ENCODE measurements around the gene DLGAP1. TPM values are rescaled to one million over a fixed set of nuclear protein-coding genes. Genes with fewer than 3 reads are reported as not detected.

DLGAP1 gene
- total and polyA plus RNA-seq, 2 experiments from 2014 or later: 17.0 to 48.5 TPM

DNA sequence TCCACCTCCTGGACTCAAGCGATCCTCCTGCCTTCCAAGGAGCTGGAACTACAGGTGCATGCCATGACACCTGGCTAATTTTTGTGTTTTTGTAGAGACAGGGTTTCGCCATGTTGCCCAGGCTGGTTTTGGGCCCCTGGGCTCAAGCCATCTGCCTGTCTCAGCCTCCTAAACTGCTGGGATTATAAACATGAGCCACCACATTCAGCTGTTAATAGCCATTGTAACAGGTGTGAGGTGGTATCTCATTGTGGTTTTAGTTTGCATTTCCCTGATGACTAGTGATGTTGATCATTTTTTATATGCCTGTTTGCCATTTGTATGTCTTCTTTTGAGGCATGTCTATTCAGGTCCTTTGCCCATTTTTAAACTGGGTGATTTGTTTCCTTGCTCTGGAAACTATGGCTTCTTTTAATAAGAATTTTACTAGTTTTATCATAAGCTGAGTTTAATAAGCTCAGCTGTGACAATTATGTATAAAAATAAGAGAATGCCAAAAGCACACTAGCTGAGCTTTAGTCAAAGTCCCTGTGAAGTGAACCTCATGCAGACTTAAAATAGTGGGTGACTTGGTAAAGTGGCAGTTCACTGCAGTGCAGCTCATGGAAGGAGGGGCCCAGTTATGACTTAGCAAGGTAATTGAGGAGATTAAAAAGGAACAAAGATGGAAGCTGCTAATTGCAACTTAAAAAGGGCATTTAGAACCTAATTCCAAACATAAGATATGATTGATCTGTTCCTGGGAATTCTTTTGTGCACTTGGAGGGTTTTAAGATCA lies 540.1 kb downstream of the DLGAP1 start:
- Mint-ChIP-seq H3K36me3 (ENCODE audit: low read depth) (no peaks in the 10 kb centered on the region), H3K27me3 (ENCODE audit: insufficient read depth, low read depth, poor library complexity) (peaks cover 3% of the 10 kb centered on the region), H3K4me1 (peaks cover 18% of the 10 kb centered on the region), H3K9me3 (no peaks in the 10 kb centered on the region), H3K27ac (no peak overlapping the region), H3K4me3 (no peak overlapping the region)
- Histone ChIP-seq H3K79me2 (replicated peaks; ENCODE audit: insufficient read depth) (no peaks in the 10 kb centered on the region), H3K9me2 (ENCODE audit: insufficient read depth) (no peaks in the 10 kb centered on the region), H2AFZ (no peak overlapping the region), H3K27me3 (ENCODE audit: insufficient read depth) (no peaks in the 10 kb centered on the region), H4K20me1 (replicated peaks; ENCODE audit: insufficient read depth) (no peaks in the 10 kb centered on the region), H3K27ac (ENCODE audit: low read depth) (no peak overlapping the region), H3K4me1 (ENCODE audit: insufficient read depth) (no peaks in the 10 kb centered on the region), H3K4me3 (no peak overlapping the region), H3F3A (replicated peaks; ENCODE audit: low read depth) (no peaks in the 10 kb centered on the region), H3K36me3 (ENCODE audit: insufficient read depth) (no peaks in the 10 kb centered on the region), H3K4me2 (no peak overlapping the region)
- no peak for TF ChIP-seq POLR2AphosphoS5 (IDR thresholded peaks at IDR 0.05; ENCODE audit: low read depth)
- no peak for ATAC-seq
- no peak for DNase-seq (ENCODE audit: low spot score)

- Mint-ChIP-seq H3K36me3 (ENCODE audit: low read depth) (no peaks in the 10 kb centered on the region), H3K4me3 (no peak overlapping the region), H3K27ac (no peak overlapping the region), H3K4me1 (peaks cover 18% of the 10 kb centered on the region), H3K9me3 (no peaks in the 10 kb centered on the region), H3K27me3 (ENCODE audit: insufficient read depth, low read depth, poor library complexity) (peaks cover 3% of the 10 kb centered on the region)
- H3K79me2 ChIP-seq (replicated peaks; ENCODE audit: insufficient read depth): no peaks in the 10 kb centered on the region
- ATAC-seq (no peak), DNase-seq (ENCODE audit: low spot score) (no peak)
- no peaks in the 10 kb centered on the region for H3K4me1 ChIP-seq (ENCODE audit: insufficient read depth)
- no peak overlapping the region for H3K4me3 ChIP-seq
- no peaks in the 10 kb centered on the region for H3K27me3 ChIP-seq (ENCODE audit: insufficient read depth)
- no peaks in the 10 kb centered on the region for H3K9me2 ChIP-seq (ENCODE audit: insufficient read depth)
- no peak overlapping the region for H3K27ac ChIP-seq (ENCODE audit: low read depth)
- H2AFZ ChIP-seq: no peak overlapping the region
- no peaks in the 10 kb centered on the region for H3K36me3 ChIP-seq (ENCODE audit: insufficient read depth)
- no peak overlapping the region for H3K4me2 ChIP-seq
- H3F3A ChIP-seq (replicated peaks; ENCODE audit: low read depth): no peaks in the 10 kb centered on the region
- H4K20me1 ChIP-seq (replicated peaks; ENCODE audit: insufficient read depth): no peaks in the 10 kb centered on the region
- TF ChIP-seq ZNF114 (CRISPR knock-in tag; IDR thresholded peaks at IDR 0.05) (no peak), STAT1 (IDR thresholded peaks at IDR 0.05; ENCODE audit: unreplicated experiment) (no peak), ETS1 (IDR thresholded peaks at IDR 0.05) (no peak), NANOG (IDR thresholded peaks at IDR 0.05; ENCODE audit: borderline replicate concordance) (no peak), JUNB (IDR thresholded peaks at IDR 0.05; ENCODE audit: unreplicated experiment) (no peak), EZH2 (IDR thresholded peaks at IDR 0.05; ENCODE audit: low read depth, unreplicated experiment) (no peak), ZNF462 (CRISPR knock-in tag; IDR thresholded peaks at IDR 0.05) (no peak), EZH2phosphoT487 (IDR thresholded peaks at IDR 0.05; ENCODE audit: unreplicated experiment) (no peak), CREB1 (CRISPR knock-in tag; IDR thresholded peaks at IDR 0.05; ENCODE audit: low read depth) (no peak), POLR2AphosphoS5 (IDR thresholded peaks at IDR 0.05; ENCODE audit: low read depth) (no peak)
- TF ChIP-seq, protein P1, sequence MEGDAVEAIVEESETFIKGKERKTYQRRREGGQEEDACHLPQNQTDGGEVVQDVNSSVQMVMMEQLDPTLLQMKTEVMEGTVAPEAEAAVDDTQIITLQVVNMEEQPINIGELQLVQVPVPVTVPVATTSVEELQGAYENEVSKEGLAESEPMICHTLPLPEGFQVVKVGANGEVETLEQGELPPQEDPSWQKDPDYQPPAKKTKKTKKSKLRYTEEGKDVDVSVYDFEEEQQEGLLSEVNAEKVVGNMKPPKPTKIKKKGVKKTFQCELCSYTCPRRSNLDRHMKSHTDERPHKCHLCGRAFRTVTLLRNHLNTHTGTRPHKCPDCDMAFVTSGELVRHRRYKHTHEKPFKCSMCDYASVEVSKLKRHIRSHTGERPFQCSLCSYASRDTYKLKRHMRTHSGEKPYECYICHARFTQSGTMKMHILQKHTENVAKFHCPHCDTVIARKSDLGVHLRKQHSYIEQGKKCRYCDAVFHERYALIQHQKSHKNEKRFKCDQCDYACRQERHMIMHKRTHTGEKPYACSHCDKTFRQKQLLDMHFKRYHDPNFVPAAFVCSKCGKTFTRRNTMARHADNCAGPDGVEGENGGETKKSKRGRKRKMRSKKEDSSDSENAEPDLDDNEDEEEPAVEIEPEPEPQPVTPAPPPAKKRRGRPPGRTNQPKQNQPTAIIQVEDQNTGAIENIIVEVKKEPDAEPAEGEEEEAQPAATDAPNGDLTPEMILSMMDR (conservative IDR thresholded peaks at IDR 0.05; ENCODE audit: low read depth in 2 of 2): no peak
Observed at GRCh38 chr18:3914109-3914508, 541.0 kb downstream of the DLGAP1 start.

Data from GM23338 (cell line).